Loucy (cell line): ENCODE data around the gene PLEKHA6.

ENCODE experiments used
- EZH2phosphoT487 ChIP-seq: fragments of 200-600 bp; IDR thresholded peaks from 2 replicates; pipeline ENCODE4 v1.6.1; 2018; ENCODE audit warnings: antibody characterized with exemption, mild to moderate bottlenecking, moderate library complexity, borderline replicate concordance
- TF ChIP-seq, protein P1 (sequence below): fragments of 200-600 bp; sonication (generic); conservative IDR thresholded peaks from 2 replicates; pipeline ENCODE4 v1.5.1; 2014; ENCODE audit warnings: mild to moderate bottlenecking, antibody characterized with exemption, low read length

DNA sequence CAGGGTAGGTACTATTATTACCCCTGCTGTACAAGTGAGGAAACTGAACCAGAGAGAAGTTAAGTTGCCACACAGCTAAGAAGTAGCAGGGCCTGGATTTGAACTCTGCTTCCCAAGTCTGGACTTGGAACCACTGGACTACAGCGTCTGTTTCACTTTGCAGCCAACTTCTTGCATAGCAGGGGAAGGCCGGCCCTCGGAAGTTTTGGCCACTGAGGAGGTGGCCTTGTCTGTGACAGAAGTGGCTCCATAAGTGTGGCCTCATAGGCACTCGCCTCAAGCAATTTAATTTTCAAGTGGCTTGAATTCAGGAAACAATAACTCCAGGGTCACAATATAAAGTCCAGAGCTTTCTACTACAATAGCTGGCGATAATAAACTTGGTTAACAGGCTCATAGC, 41.4 kb downstream of the PLEKHA6 start:
- TF ChIP-seq EZH2phosphoT487, result no peak
- TF ChIP-seq, protein P1, sequence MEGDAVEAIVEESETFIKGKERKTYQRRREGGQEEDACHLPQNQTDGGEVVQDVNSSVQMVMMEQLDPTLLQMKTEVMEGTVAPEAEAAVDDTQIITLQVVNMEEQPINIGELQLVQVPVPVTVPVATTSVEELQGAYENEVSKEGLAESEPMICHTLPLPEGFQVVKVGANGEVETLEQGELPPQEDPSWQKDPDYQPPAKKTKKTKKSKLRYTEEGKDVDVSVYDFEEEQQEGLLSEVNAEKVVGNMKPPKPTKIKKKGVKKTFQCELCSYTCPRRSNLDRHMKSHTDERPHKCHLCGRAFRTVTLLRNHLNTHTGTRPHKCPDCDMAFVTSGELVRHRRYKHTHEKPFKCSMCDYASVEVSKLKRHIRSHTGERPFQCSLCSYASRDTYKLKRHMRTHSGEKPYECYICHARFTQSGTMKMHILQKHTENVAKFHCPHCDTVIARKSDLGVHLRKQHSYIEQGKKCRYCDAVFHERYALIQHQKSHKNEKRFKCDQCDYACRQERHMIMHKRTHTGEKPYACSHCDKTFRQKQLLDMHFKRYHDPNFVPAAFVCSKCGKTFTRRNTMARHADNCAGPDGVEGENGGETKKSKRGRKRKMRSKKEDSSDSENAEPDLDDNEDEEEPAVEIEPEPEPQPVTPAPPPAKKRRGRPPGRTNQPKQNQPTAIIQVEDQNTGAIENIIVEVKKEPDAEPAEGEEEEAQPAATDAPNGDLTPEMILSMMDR, result no peak
